GM18951 (cell line): ENCODE results near the gene FUT8.

ENCODE experiments used
- POLR2A ChIP-seq: IDR thresholded peaks from 4 replicates; pipeline ENCODE4 v1.6.1; 2011; ENCODE audit warnings: mild to moderate bottlenecking; ENCODE audit not compliant: insufficient read length, insufficient read depth; ENCODE audit errors: extremely low read depth
- in situ Hi-C: fragments of 300-500 bp; cut with MboI; formaldehyde crosslinking; loops from one replicate; pipeline ENCODE4 v1.12.0; 2022; ENCODE audit warnings: low sequenced_read_pairs, mixed read lengths, inconsistent platforms; ENCODE audit not compliant: unreplicated experiment

FUT8 gene

DNA sequence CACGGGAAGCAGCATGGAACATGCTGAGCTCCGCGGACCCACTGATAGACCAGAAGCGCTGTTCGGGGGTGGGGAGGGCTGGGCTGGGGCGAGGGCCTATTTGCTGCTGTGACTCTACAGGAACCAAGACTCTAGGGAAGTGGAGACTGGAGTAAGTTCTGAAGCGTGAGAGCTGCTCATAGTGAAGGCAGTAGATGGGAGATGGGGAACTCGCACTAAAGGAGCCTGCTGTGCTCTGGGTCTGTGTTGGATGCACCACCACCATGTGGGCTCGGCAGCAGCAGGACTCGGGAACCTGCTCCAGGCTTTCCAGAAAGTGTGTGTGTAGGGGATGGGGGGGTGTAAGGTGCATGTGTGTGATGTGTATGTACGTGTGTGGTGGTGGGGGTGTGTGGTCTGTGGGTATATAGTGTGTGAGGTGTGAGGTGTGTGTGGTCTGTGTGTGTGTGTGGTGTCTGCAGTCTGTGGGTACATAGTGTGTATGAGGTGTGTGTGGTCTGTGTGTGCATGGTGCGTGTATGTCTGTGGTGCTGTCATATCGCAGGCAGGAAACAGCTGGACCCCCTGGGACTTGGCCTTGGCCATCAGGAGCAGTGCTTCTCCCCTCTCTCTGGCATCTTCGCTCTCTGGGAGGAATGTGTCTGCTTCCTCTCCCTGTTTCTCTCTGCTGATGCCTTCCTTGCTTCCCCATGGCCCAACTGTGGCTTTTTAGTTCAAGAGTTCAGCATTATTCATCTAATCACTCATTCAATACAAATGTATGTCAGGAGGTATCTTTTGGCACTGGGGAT is 378.9 kb downstream of the FUT8 start:
- no peak for TF ChIP-seq POLR2A

DNA sequence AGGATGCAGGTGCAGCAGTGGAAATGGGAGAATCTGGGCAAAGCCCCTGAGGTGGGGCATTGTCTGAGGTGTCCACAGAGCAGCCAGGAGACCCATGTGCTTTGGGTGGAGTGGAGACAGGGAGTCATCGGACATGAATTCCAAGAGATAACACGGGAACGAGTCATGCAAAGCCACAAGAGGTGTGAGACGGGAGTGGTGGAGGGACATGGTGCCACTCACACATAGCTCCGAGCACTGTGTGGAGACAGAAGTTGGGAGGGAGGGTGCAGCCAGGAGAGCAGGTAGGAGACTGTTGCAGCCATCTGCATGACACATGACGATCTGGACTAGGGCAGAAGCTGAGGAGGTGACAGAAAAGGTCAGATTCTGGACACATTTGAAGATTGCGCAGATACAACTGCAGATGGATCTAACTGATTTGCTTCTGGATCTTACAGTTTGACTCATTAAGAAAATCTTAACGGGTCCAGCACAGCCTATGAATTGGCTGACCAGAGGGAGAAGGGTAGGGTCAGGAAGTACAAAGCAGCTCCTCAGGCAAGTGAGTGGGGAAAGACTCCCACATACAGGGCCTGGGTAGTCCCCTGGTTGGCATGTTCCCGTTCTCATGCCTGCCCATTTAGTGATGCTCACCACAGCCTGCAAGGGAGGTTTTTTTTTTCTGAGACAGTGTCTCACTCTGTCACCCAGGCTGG is 379.8 kb downstream of the FUT8 start:
- in situ Hi-C loops, result no loop called here
- TF ChIP-seq POLR2A, result no peak

More for the DNA sequence above, 378.9 kb downstream of the FUT8 start:
- in situ Hi-C loops, result no loop called here
